ENCODE measurements around the gene PILRA. TPM values are rescaled to one million over a fixed set of nuclear protein-coding genes. Genes with fewer than 3 reads are reported as not detected.
"Not testable (repeated sequence)": the region's sequence is repeated elsewhere in the genome, so short reads cannot be mapped to it uniquely, and the experiment has no call there.

PILRA gene
- total and polyA plus RNA-seq, 2 donors (not counting 1 experiment from before 2014, with no cell fraction given): 10.3 to 23.0 TPM

GRCh38 chr7:100341286-100341685 is 32.0 kb upstream of the PILRA start:
- POLR2A ChIA-PET; H2AFZ ChIP-seq (ENCODE audit: insufficient read depth, low read depth, low read length, poor library complexity, severe bottlenecking); H3K27me3 Mint-ChIP-seq; CTCF ChIA-PET; H3K4me3 ChIP-seq (ENCODE audit: control extremely low read depth in 1 of 5, extremely low read depth in 1 of 5, insufficient read depth in 1 of 5, low read depth in 2 of 5, low read length in 4 of 5); H3K9me3 Mint-ChIP-seq (ENCODE audit: insufficient read depth); H3K27me3 ChIP-seq (replicated peaks in 1 of 4; ENCODE audit: control extremely low read depth in 1 of 4, control insufficient read depth in 3 of 4, insufficient read depth in 4 of 4, low read length in 3 of 4); H3K4me2 ChIP-seq (replicated peaks; ENCODE audit: low read depth, low read length, poor library complexity, severe bottlenecking); H3K9ac ChIP-seq (ENCODE audit: low read length); H3K9me3 ChIP-seq (ENCODE audit: control extremely low read depth in 1 of 3, control insufficient read depth in 2 of 3, insufficient read depth in 1 of 3, low read length in 2 of 3); H4K20me1 ChIP-seq (ENCODE audit: control insufficient read depth, insufficient read depth, low read length, poor library complexity, severe bottlenecking); ATAC-seq (ENCODE audit: low read depth): not testable (repeated sequence)
- Histone ChIP-seq H3K27ac (ENCODE audit: low read length in 2 of 2) (peak overlapping the region in 1 of 2 donors; percentile 63), H3K4me1 (ENCODE audit: control insufficient read depth in 2 of 2, insufficient read depth in 2 of 2, low read length in 2 of 2) (peaks cover 18 to 29% of the 10 kb centered on the region in 2 donors), H3K36me3 (replicated peaks in 1 of 2; ENCODE audit: control extremely low read depth in 1 of 2, control insufficient read depth in 1 of 2, extremely low read depth in 1 of 2, insufficient read depth in 2 of 2, low read length in 1 of 2) (peaks cover 0 to 22% of the 10 kb centered on the region in 2 experiments), H3K79me2 (ENCODE audit: control insufficient read depth, insufficient read depth, low read length) (peaks cover 42% of the 10 kb centered on the region)
- DNase-seq: peak; percentile 16
- H3K27ac Mint-ChIP-seq: peak overlapping the region; percentile 67
- intact Hi-C loops (cut with micrococcal nuclease): loop anchor here (10.0 kb wide), 1 partner anchor 66 kb away; no protein-coding TSS in a partner anchor
- peak overlapping the region; percentile 26 for H3K4me3 Mint-ChIP-seq
- WGBS (ENCODE audit: insufficient coverage): 94% methylated on average over 4 of the region's 6 CpGs
- peaks cover 48% of the 10 kb centered on the region for H3K4me1 Mint-ChIP-seq

GRCh38 chr7:100342765-100343164 is 30.5 kb upstream of the PILRA start:
- Mint-ChIP-seq H3K4me3 (peak overlapping the region; percentile 41), H3K27ac (peak overlapping the region; percentile 87), H3K27me3 (no peaks in the 10 kb centered on the region), H3K4me1 (peaks cover 45% of the 10 kb centered on the region), H3K9me3 (ENCODE audit: insufficient read depth) (no peaks in the 10 kb centered on the region)
- Histone ChIP-seq H3K27ac (ENCODE audit: low read length in 2 of 2) (peak overlapping the region in 1 of 2 donors; percentile 63), H3K9me3 (ENCODE audit: control extremely low read depth in 1 of 3, control insufficient read depth in 2 of 3, insufficient read depth in 1 of 3, low read length in 2 of 3) (no peaks in the 10 kb centered on the region), H3K36me3 (replicated peaks in 1 of 2; ENCODE audit: control extremely low read depth in 1 of 2, control insufficient read depth in 1 of 2, extremely low read depth in 1 of 2, insufficient read depth in 2 of 2, low read length in 1 of 2) (peaks cover 5 to 37% of the 10 kb centered on the region in 2 experiments), H3K27me3 (replicated peaks in 1 of 4; ENCODE audit: control extremely low read depth in 1 of 4, control insufficient read depth in 3 of 4, insufficient read depth in 4 of 4, low read length in 3 of 4) (no peaks in the 10 kb centered on the region), H3K79me2 (ENCODE audit: control insufficient read depth, insufficient read depth, low read length) (peaks cover 50% of the 10 kb centered on the region), H4K20me1 (ENCODE audit: control insufficient read depth, insufficient read depth, low read length, poor library complexity, severe bottlenecking) (no peaks in the 10 kb centered on the region), H2AFZ (ENCODE audit: insufficient read depth, low read depth, low read length, poor library complexity, severe bottlenecking) (no peak overlapping the region), H3K9ac (ENCODE audit: low read length) (no peak overlapping the region), H3K4me3 (ENCODE audit: control extremely low read depth in 1 of 5, extremely low read depth in 1 of 5, insufficient read depth in 1 of 5, low read depth in 2 of 5, low read length in 4 of 5) (no peak overlapping the region), H3K4me1 (ENCODE audit: control insufficient read depth in 2 of 2, insufficient read depth in 2 of 2, low read length in 2 of 2) (peaks cover 18 to 29% of the 10 kb centered on the region in 2 donors), H3K4me2 (replicated peaks; ENCODE audit: low read depth, low read length, poor library complexity, severe bottlenecking) (no peak overlapping the region)
- POLR2A ChIA-PET: no interaction called here
- DNase-seq: peak; percentile 9
- intact Hi-C loops (cut with micrococcal nuclease): loop anchor here (10.0 kb wide), 1 partner anchor 68 kb away; no protein-coding TSS in a partner anchor
- CTCF ChIA-PET: interaction anchor here (1.2 kb wide), 1 partner anchor 211 kb away, joined by 3 read pairs; no protein-coding TSS in a partner anchor
- no peak for ATAC-seq (ENCODE audit: low read depth)
- 93% methylated on average over 5 of the region's 6 CpGs for WGBS (ENCODE audit: insufficient coverage)
- TF ChIP-seq CTCF (IDR thresholded peaks at IDR 0.05) (no peak), EZH2 (IDR thresholded peaks at IDR 0.05; ENCODE audit: borderline replicate concordance, insufficient read depth, low read depth, low read length, poor library complexity, severe bottlenecking) (no peak)

- WGBS (ENCODE audit: insufficient coverage): 100% methylated on average over 2 of the region's 4 CpGs
- not testable (repeated sequence) for H3K9me3 ChIP-seq (ENCODE audit: control extremely low read depth in 1 of 3, control insufficient read depth in 2 of 3, insufficient read depth in 1 of 3, low read length in 2 of 3); H3K27me3 ChIP-seq (replicated peaks in 1 of 4; ENCODE audit: control extremely low read depth in 1 of 4, control insufficient read depth in 3 of 4, insufficient read depth in 4 of 4, low read length in 3 of 4); H3K4me3 ChIP-seq (ENCODE audit: control extremely low read depth in 1 of 5, extremely low read depth in 1 of 5, insufficient read depth in 1 of 5, low read depth in 2 of 5, low read length in 4 of 5); H4K20me1 ChIP-seq (ENCODE audit: control insufficient read depth, insufficient read depth, low read length, poor library complexity, severe bottlenecking); H3K27me3 Mint-ChIP-seq; H3K9me3 Mint-ChIP-seq (ENCODE audit: insufficient read depth); ATAC-seq (ENCODE audit: low read depth); H2AFZ ChIP-seq (ENCODE audit: insufficient read depth, low read depth, low read length, poor library complexity, severe bottlenecking)
- Histone ChIP-seq H3K79me2 (ENCODE audit: control insufficient read depth, insufficient read depth, low read length) (peaks cover 52% of the 10 kb centered on the region), H3K4me2 (replicated peaks; ENCODE audit: low read depth, low read length, poor library complexity, severe bottlenecking) (peak overlapping the region; percentile 54), H3K4me1 (ENCODE audit: control insufficient read depth in 2 of 2, insufficient read depth in 2 of 2, low read length in 2 of 2) (peaks cover 18 to 29% of the 10 kb centered on the region in 2 donors), H3K9ac (ENCODE audit: low read length) (peak overlapping the region; percentile 55), H3K27ac (ENCODE audit: low read length in 2 of 2) (peak overlapping the region; percentile 97 to 99), H3K36me3 (replicated peaks in 1 of 2; ENCODE audit: control extremely low read depth in 1 of 2, control insufficient read depth in 1 of 2, extremely low read depth in 1 of 2, insufficient read depth in 2 of 2, low read length in 1 of 2) (peaks cover 9 to 47% of the 10 kb centered on the region in 2 experiments)
- H3K27ac Mint-ChIP-seq: peak overlapping the region; percentile 96
- DNase-seq: peak; percentile 30
- H3K4me3 Mint-ChIP-seq: peak overlapping the region; percentile 79
- CTCF ChIA-PET: interaction anchor here (1.0 to 5.0 kb wide), 11 partner anchors 9 to 230 kb away, joined by 3 to 66 read pairs (median 6); no protein-coding TSS in a partner anchor
- intact Hi-C loops (cut with micrococcal nuclease): loop anchor here (1.0 to 10.0 kb wide), 5 partner anchors 8 to 217 kb away; partner anchors contain the start of genes MEPCE and ZCWPW1
- peaks cover 40% of the 10 kb centered on the region for H3K4me1 Mint-ChIP-seq
- POLR2A ChIA-PET: interaction anchor here (0.6 to 1.7 kb wide), 8 partner anchors 25 to 144 kb away, joined by 3 to 5 read pairs (median 4); partner anchors contain the start of genes MEPCE, PVRIG and ZCWPW1
Measured at GRCh38 chr7:100344124-100344559, 29.1 kb upstream of the PILRA start.

Data from B cell (primary cell).